CD4-positive, alpha-beta T cell treated with Interleukin-17A for 4 hours (primary cell): ENCODE results near the gene FAM3D.
"Not testable (repeated sequence)": the region's sequence is repeated elsewhere in the genome, so short reads cannot be mapped to it uniquely, and the experiment has no call there.

Experiments used
- DNase-seq: peaks from one replicate; pipeline ENCODE4 v3.0.0-alpha.2; 2020; ENCODE audit warnings: mixed read lengths

The FAM3D gene, protein sequence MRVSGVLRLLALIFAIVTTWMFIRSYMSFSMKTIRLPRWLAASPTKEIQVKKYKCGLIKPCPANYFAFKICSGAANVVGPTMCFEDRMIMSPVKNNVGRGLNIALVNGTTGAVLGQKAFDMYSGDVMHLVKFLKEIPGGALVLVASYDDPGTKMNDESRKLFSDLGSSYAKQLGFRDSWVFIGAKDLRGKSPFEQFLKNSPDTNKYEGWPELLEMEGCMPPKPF

DNA sequence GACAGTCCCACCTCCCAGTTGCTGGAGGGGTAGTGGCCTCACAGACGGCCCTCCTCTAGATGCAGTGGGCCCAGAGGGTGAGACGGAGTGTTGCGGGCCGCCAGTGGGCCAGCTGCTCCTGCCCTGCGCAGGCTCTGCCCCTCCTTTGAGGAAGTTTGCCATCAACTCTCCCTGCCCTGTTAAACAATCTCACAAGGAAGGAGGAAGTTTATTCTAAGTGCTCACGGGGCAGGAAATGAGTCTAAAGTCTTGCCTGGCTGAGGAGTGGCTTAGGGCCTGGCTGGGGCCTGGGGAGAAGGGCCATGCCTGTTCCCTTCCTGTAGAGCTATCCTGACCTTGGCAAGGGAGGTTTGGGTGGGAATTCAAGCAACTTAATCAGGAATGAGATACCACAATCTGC is at the start of gene FAM3D:
Gene FAM3D (minus strand): TSS at position 92 of the 400 bp plus-strand sequence. CDS start 11,211 bp downstream, outside the sequence.
- no peak for DNase-seq

DNA sequence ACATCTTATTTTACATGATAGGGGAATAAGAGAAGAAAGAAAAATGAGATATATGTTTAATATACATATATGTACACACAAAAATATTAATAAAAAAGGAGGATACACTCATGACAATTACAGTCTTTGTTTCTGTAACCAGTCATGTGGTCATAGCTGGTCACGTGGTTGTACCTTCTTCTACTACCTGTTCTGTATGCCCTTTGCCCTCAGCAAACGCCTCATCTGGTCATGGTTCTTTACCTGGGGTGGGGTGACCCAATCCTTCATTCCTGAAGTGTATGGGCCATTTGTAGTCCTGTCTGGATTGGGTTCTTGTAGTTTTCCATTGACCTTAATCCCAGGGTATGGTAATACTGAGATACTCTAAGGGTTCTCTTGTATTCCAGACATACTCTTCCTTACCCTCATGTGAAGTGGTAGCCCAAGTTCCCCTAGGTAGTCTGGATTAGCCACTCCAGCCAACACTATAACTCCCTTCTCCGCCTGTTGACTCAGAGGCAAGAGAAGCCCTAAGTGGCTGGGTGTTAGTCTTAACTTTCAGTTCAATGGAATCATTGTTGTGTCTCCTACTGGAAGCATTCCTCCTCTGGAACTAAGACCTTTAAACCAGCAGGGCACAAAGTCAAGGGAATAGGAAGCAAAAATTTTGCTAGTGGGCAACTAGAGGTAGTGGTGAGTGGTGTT is 47.3 kb upstream of the FAM3D start:
- no peak for DNase-seq

DNA sequence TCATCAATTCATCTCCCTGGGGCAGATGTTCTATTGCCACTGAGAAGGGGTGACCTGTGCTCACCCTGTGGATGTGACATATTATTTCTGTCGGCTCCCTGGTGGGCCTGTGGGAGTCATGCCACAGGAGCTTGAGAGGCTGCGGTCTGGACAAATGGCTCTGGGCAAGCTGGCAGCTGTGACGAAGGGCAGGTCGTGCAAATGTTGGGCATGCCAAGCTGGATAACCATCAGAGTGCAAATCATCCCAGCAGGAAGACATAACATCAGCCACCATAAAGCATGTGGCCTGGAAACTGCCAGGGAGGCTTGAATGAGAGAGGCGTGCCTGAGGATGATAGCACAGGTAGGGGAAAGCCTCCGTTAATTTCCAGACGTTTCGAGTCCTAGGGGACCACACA is 45.3 kb upstream of the FAM3D start:
- no peak for DNase-seq

DNA sequence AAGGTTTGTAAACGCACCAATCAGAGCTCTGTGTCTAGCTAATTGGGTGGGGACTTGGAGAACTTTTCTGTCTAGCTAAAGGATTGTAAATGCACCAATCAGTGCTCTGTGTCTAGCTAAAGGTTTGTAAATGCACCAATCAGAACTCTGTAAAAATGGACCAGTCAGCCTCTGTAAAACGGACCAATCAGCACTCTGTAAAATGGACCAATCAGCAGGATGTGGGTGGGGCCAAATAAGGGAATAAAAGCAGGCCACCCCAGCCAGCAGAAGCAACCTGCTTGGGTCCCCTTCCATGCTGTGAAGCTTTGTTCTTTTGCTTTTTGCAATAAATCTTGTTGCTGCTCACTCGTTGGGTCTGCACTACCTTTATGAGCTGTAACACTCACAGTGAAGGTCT is 42.4 kb upstream of the FAM3D start:
- not testable (repeated sequence) for DNase-seq

DNA sequence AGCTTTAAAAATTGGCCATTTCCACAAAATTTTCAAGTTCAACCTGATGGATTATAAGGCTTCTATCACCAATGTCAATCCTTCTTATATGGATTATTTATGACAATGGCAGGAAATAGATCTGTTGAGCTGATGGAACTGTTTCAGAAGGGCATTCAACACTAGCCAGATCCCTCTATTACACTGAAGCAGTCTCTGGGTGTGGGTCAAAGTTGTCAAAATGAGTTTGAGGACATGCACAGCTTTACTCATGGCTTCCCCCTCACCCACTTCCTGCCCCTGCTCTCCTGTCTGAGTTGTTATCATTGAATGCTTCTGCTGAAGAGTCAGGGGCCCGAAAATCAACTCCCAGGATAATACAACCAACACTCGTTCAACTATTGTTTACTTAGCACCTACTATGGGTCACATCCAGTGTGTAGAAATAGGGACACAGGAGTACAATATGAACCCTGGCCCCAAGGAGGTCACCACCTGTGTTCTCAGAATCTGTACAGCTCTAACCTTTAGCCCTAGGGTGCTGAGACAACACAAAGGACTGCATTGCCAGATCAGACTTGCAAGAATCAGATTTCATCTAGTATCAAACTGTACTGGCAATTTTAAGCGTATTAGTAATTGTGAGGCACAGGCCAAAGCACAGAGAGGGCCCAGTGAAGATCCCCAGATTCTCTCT is 41.7 kb upstream of the FAM3D start:
- no peak for DNase-seq

DNA sequence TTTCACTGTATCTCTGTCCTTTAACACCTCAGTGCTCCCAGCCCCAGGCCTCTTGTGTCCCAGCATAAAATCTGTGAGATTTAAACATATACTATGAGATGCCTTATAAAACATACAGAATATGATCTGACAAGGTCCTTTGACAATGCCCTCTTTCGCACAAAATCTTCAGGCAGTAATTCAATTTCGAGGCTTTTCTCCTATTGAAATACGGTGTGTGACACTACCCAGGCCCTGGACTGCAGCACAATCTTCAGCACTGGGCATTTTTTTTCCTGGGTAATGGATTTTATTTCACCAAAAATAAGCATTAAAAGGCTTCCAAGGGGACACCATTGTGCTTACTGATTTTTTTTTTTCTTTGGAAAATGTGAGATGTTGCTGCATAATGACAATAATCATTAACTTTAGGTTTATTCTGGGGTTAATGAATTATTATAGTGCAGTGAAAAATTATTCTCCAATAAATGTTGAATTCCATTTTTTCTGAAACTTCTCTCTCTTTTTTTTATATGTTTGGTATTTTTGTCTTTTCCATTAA is 40.9 kb upstream of the FAM3D start:
- no peak for DNase-seq

DNA sequence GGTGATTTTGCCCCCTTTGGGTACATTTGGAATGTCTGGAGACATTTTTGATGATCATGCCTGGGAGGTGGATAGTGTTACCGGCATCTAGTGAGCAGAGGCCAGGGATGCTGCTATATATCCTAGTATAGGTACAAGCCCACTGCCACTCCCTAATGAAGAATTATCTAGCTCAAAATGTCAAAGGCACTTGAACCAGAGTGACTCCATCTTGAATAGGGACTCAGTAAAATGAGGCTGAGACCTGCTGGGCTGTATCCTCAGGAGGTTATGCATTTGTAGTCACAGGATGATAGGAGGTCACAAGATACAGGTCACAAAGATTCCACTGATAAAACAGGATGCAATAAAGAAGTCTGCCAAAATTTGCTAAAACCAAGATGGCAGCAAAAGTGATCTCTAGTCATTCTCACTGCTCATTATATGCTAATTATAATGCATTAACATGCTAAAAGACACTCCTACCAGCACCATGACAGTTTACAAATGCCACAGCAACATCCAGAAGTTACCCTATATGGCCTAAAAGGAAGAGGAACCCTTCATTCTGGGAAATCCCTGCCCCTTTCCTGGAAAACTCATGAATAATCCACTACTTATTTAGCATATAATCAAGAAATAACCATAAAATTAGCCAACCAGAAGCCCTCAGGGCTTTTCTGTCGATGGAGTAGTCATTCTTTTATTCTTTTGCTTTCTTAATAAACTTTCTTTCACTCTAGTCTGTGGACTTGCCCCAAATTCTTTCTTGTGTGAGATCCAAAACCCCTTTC is 40.0 kb upstream of the FAM3D start:
- DNase-seq = no peak

DNA sequence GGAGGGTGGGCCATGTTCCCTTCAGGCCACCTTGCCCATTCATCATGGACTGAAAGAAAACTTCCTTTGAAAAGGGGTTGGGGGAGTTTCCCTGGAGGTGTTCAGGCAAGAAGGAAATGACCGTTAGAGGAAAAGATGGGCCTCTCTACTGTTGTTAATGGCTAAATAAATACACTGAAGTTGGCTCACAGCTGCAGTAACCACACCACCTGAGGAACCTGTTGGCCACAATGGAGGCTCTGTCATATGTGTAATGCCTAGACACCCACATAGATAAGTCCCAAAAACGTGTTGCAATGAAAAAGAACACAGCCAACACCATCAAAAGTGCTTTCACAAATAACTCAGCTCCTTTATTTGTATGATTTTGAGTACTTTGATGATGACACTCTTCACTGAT is 38.2 kb upstream of the FAM3D start:
- DNase-seq = no peak

DNA sequence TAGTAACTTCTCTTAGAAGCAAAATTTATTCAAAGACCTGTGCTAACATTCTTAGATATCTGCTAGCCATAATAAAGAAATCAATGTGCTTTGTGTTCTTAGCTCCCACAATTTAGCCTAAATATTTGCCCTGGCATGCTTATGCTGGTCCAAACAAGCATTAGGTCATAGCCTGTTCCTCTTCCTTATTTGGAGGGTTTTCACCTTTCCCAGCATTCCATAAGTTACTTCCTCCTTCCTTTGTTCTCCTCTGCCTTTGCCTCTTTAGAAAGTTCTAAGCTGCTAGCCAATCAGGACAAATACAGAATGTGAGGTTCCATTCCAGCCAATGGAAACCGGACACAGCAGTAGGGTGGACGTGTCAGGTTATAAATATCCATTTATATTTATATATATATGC is 37.7 kb upstream of the FAM3D start:
- DNase-seq = not testable (repeated sequence)

DNA sequence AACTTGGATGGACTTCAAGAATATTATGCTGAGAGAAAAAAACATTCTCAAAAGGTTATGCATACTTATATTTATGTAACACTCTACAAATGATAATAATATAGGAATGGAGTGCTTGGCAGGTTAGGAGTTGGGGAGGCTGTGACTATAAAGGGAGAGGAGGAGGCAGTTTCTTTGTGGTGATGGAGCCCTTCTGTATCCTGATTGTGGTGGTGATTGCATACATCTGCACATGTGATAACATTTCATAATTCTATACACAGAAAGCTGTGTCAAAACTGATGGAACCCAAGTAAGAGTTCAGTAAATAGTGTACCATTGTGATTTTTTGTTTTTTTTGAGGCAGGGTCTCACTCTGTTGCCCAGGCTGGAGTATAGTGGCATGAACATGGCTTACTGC is 31.7 kb upstream of the FAM3D start:
- no peak for DNase-seq

DNA sequence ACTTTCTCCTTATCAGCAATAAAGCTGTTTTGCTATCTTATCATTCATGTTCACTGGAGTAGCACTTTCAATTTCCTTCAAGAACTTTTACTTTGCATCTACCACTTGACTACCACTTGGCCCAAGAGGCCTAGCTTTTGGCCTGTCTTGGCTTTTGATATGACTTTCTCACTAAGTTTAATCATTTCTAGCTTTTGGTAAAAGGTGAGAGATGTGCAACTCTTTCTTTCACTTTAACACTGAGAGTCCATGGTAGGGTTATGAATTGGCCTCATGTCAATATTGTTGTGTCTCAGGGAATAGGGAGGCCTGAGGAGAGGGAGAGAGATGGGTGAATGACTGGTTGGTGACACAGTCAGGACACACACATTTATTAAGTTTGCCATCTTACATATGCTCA is 31.0 kb upstream of the FAM3D start:
- DNase-seq = no peak

DNA sequence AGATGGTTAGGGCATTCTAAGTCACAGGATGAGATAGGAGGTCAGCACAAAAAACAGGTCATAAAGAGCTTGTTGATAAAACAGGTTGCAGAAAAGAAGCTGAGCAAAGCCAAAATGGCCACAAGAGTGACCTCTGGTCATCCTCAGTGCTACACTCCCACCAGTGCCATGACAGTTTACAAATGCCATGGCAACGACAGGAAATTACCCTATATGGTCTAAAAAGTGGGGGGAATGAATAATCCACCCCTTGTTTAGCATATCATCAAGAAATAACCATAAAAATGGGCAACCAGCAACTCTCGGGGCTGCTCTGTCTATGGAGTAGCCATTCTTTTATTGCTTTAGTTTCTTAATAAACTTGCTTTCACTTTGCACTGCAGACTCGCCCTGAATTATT is 30.2 kb upstream of the FAM3D start:
- not testable (repeated sequence) for DNase-seq

DNA sequence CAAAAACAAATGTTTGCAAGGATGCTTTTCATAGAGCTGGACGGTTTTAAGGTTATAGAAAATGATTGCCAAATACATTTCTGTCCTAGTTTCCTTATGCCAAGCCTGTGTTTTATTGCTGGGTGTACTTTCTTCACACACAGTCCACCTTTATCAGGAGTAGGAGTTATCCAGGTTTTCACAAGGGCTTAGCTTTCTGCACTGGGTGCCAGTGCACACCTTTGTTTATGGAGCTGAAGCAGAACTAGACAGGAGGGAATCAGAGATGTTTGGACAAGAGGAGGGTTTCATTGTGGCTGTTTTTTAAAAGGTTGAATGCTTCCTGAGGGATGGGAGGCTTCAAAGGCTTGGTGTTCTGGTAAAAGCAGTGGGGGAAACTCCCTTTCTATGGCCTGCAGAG is 29.5 kb upstream of the FAM3D start:
- no peak for DNase-seq

DNA sequence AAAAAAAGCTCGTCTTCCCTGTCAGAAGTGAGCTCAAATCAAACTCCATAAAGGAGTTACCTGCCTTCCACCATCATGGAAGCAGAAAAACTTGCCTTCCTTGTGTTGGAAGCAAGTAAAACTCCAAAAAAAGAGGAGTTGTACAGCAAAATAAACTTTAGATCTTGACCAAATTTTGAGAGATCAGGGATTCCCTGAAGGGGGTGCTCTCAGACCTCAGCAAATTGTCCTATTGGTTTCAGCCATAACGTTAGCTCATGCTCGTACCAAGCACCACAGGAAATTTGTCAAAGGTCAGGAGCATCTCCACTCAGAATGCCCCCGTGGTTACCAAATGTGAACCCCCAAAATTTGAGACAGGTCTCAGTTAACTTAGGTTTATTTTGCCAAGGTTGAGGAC is 28.7 kb upstream of the FAM3D start:
- DNase-seq = not testable (repeated sequence)

DNA sequence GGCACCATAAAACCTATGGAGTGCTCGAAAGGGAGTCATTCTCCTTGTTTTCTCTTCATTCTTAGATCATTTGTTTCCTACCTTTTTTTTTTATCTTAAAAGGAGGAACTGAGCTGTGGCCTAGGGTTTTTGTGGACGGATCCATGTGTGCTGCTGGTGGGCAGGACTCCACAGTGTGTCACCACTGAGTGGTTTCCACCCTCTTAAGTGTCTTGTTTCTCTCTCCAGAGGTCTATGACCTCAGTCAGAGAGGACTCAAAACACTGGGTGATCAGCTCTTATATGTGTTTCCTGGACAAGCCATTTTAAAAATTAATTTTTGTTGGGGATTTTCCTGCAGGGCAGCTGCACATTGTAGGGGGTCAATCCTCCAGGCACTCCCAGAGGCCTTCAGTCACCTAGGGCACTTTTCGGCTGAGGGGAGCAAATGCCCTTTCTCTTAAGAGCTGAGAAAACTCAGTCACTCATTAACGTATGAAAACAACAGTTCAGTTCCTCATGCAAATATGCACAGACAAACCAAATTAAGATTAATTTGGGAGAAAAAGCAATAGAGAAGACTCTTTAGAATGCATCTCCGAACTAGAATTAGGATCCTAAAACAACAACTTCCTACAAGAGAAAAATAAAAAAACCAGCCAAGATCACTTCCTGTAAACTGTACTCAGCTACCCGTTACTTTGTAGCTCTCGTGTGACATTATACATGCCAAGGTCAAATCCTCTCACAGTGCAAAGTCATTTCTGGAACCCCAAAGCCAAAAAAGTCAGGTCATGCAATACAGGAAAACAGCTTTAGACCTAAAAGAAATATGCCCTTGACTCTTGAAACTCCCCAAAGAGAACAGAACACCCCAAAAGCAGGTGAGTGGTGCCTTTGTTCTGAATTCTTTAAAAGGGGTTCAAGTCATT is 27.6 kb upstream of the FAM3D start:
- DNase-seq = no peak

DNA sequence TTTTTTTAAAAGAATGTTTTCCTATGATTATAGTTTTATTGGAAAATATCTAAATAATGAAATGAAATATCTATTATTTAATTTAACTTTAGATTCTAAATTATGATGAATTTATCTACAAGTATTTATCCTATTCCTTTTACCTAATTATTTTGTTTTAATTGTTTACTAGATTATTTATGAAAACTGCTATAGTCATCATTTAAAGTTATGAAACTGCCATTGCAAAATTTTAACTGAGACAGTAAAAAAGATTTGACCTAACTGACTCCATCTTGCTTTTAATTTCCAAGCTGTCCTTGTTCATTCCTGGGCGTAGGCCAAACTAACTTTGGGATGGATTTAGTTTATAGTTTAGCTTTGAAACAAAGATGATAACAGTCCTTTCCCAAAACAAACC is 25.9 kb upstream of the FAM3D start:
- DNase-seq = no peak

DNA sequence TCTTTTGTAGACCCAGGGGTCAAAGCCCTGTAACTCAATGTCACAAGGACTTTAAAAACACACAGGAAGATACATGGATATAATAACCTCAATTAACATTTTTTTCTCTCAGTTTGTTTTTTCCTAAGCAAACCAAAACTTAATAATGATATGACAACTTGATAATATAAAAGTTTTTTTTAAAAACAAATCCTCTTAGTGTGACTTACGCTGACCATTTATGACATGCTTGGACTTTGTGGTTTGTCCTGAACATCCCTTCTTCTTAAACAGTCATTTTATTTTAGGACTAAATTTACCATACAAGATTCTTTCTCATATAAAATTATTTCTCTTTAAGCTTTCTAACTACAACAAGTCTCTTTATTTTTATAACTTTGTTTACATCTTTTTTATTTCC is 25.4 kb upstream of the FAM3D start:
- DNase-seq = no peak

DNA sequence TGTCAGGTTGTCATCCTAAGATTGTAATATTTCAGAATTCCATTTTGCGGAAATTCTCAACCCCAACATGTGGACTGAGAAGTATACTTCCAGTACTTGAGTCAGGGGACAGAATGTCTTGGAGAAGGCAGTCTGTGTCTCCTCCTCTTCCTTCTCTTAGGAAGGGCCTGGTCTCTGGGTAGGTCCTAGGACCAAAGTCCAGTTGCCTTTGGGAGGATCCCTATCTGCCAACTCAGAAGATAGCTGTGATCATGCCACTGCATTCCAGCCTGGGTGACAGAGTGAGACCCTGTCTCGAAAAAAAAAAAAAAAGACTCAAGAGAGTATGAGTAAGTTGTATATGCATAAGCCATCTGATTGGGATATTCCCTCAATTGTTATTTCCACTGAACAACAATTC is 23.9 kb upstream of the FAM3D start:
- DNase-seq = no peak

DNA sequence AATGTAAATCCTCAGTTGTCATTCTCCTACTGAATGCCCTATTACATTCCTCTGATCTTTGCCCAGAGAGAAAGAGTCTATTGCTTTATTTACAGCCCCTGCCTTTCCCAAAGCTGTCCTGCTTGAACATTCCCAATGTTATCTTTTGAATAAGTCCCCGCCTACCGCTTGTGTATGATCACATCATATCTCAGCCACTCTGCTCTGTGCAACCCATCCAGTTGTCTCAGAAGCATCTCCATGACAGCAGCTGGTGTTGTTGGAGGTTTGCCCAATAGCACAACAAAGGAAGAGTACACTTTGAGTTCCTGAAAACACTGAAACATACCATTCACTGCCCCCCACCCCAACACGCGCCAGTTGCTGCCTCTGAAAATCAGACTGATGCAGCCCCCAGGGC is 22.0 kb upstream of the FAM3D start:
- DNase-seq = no peak

DNA sequence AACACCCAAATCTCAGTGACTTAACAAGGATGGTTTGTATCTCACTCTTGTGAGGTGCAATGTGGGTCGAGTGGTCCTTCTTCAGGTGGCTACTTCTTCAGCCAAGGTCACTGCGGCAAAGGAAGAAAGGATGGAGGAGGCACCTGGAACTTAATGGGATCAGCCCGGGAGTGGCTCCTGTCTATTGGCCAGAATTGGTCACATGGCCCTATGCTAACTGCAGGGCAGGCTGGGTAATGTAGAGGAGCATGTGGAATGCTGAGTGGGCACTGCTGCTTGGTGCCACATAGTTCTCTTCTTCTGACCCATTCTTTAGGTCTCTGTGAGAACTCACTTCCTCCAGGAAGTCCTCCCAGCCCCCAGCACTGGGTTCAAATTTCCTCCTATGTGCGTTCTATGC is 20.3 kb upstream of the FAM3D start:
- DNase-seq = no peak

DNA sequence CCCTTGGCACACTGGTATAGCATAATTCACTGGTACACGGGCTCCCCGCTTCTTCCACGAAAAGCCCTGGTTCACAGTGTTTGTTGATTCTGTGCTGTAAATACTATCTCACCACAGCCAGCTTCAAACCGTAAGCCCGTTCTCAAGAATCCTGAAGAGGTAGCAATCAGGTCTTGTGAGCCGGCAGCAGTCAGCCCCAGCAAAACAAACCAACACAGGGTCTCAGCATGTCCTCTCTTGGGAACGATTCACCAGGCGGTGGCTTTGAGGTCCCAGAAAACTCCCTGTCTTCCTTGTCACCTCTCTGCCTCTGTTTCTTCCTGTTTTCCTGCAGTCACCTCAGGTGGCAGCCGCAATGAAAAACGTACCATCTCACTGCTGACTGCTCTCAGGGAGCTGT is 19.1 kb upstream of the FAM3D start:
- DNase-seq = no peak

DNA sequence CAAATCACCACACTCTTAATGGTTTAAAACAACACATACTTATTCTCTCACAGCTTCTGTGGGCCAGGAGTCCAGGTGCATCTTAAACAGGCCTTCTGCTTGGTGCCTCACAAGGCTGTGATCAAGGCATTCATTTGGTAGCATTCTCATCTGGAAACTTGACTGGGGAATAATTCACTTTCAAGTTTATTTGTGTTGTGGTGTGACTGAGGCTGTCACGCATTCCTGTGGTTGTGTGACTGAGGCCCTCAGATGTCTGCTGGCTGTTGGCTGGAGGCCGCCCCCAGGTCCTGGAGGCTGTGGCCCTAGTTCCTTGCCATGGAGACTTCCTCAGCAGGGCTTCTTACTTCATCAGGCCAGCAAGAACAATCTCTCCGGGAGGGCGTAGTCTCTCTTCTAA is 16.9 kb upstream of the FAM3D start:
- DNase-seq = no peak
